GM19238 (cell line): ENCODE data around the gene CAMK2N1.

Experiments used
- DNase-seq: peaks from one replicate; pipeline ENCODE4 v3.0.0; 2011; ENCODE audit warnings: low spot score; ENCODE audit not compliant: insufficient read length

CAMK2N1 gene

DNA sequence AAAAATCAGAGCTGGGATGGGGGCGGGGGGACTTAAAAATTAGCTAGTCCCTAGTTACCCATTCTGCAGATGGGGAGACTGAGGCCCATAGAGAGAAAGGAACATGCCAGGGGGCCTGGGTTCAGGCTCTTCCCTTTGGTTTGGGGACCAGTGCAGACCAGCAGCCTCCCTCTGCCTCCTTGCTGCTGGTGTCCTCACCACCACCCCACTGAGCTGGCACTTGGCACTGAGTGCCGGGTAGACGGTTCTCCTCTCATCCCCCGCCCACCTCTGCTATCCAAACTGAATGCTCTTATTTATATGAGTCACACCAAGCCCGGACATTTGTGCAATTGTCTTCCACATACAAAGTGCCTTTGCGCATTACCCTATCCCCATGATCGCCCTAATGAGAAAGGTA, 39.2 kb downstream of the CAMK2N1 start:
- no peak for DNase-seq

DNA sequence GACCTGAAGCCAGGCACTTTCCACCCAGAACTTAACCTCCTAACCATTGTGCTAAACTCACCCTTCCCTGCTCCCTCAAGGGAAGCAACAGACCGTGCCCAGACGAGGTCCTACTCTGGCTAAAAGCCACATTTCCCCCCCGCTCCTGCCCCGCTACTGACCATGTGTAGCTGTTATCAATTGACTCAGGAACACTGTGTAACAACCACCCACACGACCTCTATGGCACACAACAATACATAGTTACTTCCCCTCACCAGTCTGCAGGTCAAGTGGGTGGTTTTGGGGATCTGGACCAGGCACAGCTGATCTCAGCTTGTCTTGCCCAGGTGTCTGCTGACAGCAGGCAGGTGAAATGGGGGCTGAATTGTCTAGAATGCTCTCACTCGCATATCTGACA, 40.1 kb downstream of the CAMK2N1 start:
- no peak for DNase-seq

DNA sequence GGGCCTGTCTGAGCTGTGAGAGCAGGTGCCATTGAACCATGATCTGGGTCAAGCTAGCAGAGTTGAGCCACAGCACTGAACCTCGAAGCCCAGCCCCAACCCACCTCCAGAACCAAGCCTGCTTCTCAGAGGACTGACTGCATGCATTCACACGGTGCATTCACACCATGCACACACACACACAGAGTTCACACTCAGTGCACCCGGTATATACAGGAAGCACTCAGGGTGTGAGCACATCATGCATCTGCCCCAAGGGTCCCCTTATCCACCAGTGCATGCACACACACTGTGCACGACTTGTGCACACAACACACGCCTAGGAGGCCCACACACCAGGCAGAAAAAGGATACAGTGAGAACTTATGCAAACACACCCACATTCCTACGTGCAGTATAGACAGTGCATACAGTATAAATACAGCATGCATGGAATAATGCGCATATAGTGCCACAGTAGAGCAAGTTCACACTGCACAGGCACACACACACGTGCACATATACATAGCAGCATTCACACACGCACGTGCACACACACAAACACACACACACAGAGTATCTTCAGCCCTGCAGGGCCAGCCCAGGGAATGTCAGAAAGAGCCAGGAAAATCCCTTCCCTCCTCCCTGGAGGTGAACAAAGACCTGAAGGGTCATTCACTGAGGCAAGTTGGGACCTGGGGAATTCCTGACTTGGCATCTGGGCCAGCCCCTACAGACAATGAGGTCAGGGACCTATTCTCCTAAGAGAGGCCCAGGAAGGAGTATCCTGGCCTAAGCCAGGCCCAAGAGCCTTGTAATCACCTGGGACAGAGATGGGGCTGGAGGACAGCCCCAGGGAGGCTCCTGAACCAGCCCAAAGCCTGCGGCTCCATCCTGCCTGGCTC, 42.1 kb downstream of the CAMK2N1 start:
- DNase-seq: no peak

DNA sequence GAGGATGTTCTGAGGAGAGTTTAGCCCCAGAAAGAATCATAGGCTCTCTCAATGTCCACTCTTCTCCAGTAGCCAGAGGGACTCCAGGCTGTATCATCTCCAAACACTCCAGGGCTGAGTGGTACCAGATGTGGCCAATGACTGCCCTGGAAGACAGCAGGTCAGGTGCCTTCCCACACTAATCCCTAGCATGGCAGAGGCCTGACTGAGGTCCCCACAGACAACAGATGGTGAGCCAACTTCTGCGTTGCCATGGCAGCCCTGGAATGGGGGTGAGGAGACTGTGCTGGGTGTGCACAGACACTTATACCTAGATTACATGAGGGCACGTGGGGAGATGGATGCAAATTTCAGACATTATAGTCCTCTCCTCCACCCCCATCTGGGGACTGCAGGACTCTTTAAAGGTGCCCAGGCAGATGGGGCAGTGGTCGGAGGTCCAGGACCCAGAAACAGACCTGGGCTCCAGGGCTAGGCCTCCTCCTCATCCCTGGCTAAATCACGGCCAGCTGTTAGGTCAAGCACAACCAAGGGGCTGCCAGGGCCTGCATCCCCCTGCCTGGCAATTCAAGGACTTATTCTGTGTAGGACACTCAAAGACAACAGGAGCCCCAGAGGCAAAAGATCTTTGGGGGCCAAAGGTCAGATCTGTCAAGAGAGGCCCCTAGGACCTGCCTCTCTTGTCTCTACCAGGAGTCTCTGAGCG, 42.9 kb downstream of the CAMK2N1 start:
- no peak for DNase-seq

DNA sequence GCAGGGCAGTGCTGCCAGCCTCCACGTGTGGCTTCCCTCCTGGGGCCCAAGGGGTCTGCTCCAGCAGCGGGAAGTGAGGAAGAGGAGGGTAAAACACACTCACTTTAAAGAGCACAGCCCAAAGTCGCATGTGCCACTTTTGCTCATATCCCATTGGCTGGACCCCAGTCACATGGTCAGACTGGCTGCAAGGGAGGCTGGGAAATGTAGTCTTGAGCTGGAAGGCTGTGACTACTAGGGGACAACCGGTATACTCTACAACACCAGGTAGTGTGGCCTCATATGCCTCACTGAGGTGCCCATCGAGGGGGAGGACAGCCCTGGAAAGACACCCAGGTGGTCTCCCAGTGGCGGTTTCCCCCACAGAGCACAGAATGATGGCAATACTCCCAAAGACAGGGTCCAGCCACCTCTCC, 45.2 kb downstream of the CAMK2N1 start:
- DNase-seq: peak; percentile 49

DNA sequence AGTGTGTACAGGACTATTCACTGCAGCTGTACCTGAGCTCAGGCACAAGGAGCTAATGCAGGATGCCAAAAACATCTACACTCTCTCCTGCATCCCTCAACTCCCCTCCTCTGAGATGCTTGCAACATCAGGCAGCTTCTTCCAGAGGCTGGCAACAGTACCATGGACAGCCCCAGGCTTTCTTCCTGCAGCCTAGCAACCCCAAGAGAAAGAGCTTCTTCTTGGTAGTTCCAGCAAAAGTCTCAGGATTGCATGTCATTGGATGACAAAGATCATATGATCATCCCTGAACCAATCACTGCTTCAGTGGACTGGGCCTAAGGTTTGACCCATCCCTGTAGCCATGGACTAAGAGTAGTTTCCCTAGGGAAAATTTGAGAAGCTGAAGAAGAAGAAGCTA, 46.7 kb downstream of the CAMK2N1 start:
- no peak for DNase-seq

DNA sequence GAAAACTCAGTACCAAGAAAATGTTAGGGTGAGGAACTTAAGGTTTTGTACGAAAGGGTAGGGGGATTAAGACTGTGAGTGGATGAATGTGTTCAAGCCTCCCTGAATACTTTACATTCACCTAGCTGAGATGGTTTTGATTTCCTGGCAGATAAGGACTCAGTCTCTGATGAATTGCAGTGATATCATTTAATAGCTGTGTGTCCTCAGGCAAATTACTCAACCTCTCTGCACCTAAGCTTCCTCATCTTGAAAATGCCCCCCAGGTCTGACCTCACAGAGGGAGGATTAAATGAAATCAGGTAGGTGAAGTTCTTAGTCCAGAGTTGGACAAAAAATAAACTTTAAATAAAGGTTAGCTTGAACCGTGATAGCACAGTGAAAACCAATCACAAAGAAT, 48.4 kb downstream of the CAMK2N1 start:
- no peak for DNase-seq

DNA sequence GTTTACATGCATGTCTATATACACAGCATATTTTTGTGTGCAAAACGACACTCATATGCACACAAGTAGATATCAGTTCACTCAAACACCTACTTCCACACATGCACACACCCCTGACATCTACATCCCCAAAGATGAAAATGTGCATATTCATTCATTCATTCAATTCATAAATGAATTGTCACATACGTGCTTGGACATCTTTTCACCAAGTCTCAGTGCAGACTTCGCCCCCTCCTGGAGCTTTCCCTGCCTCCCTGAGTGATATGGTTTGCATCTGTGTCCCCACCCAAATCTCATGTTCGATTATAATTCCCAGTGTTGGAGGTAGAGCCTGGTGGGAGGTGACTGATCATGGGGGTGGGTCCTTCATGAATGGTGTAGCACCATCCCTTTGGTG, 53.1 kb downstream of the CAMK2N1 start:
- DNase-seq: no peak
